Epithelial cell of esophagus (primary cell): Measurements from ENCODE around the gene METTL5.

Experiments
- DNase-seq: peaks from one replicate; pipeline ENCODE4 v3.0.0; 2010; ENCODE audit warnings: low read depth
- H3K4me3 ChIP-seq: 2 replicates; pipeline ENCODE4 v1.5.1; 2011; ENCODE audit warnings: mild to moderate bottlenecking, low read length, control low read depth
- TF ChIP-seq, protein P1 (sequence below): IDR thresholded peaks from 2 replicates; pipeline ENCODE4 v1.5.1; 2011; ENCODE audit warnings: low read depth, mild to moderate bottlenecking, low read length, control low read depth, inconsistent platforms; ENCODE audit not compliant: insufficient read depth; ENCODE audit errors: missing control alignments

The METTL5 gene

DNA sequence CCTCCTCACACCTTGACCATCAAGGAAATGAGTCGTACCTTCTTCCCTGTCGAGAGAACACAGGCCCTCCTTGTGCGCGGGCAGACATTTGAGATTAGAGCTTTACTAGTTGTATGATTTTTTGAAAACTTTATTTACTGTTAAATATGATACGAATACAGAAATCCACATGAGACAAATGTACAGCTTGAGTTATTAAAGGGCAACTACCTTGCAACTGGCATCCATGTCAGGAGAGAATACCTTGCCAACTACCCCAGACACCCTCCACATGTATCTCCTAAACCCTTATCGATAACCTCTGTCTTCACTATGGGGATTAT, 62.8 kb downstream of the METTL5 start:
- no peak for DNase-seq
- H3K4me3 ChIP-seq = no peak overlapping the region
- TF ChIP-seq, protein P1, sequence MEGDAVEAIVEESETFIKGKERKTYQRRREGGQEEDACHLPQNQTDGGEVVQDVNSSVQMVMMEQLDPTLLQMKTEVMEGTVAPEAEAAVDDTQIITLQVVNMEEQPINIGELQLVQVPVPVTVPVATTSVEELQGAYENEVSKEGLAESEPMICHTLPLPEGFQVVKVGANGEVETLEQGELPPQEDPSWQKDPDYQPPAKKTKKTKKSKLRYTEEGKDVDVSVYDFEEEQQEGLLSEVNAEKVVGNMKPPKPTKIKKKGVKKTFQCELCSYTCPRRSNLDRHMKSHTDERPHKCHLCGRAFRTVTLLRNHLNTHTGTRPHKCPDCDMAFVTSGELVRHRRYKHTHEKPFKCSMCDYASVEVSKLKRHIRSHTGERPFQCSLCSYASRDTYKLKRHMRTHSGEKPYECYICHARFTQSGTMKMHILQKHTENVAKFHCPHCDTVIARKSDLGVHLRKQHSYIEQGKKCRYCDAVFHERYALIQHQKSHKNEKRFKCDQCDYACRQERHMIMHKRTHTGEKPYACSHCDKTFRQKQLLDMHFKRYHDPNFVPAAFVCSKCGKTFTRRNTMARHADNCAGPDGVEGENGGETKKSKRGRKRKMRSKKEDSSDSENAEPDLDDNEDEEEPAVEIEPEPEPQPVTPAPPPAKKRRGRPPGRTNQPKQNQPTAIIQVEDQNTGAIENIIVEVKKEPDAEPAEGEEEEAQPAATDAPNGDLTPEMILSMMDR = no peak
